Upper lobe of left lung (tissue), 4 donors: Measurements from ENCODE around the gene HBG2.

Source experiments
- CTCF ChIP-seq, 6 experiments: fragments of 450-650 bp in 4 of 6; fragments of 200-600 bp in 2 of 6; sonication (generic) in 2 of 6; IDR thresholded peaks; one replicate each; pipeline ENCODE4 v1.5.1; 2016 to 2019; ENCODE audit warnings: antibody characterized with exemption in 6 of 6
- EP300 ChIP-seq, 4 donors: sonication (generic); formaldehyde crosslinking; IDR thresholded peaks; one replicate each; pipeline ENCODE4 v1.5.1; 2017; ENCODE audit warnings: antibody characterized with exemption in 4 of 4, control low read depth in 2 of 4
- POLR2A ChIP-seq, 4 donors: fragments of 450-650 bp; IDR thresholded peaks; one replicate each; pipeline ENCODE4 v1.5.1; 2016 to 2017; ENCODE audit warnings: antibody characterized with exemption in 4 of 4, mild to moderate bottlenecking in 2 of 4
- POLR2AphosphoS5 ChIP-seq, 2 donors: sonication (generic); formaldehyde crosslinking; IDR thresholded peaks; one replicate each; pipeline ENCODE4 v1.5.1; 2017; ENCODE audit warnings: antibody characterized with exemption in 2 of 2

- no peak for TF ChIP-seq CTCF (IDR thresholded peaks at IDR 0.05)
- TF ChIP-seq POLR2A (IDR thresholded peaks at IDR 0.05): no peak
- TF ChIP-seq POLR2AphosphoS5 (IDR thresholded peaks at IDR 0.05): no peak
- no peak for TF ChIP-seq EP300 (IDR thresholded peaks at IDR 0.05)
Measured at GRCh38 chr11:5285703-5286340, 31.2 kb upstream of the HBG2 start.
